SU-DHL-6 (cell line): ENCODE results near the gene ZXDA.
"Not testable (repeated sequence)": the region's sequence is repeated elsewhere in the genome, so short reads cannot be mapped to it uniquely, and the experiment has no call there.

Experiments used
- H2AFZ ChIP-seq: fragments of 200-600 bp; sonication (generic); 2 replicates; pipeline ENCODE4 v1.6.1; 2014; ENCODE audit warnings: low read depth, mild to moderate bottlenecking, moderate library complexity, mixed read lengths, antibody characterized with exemption, low read length; ENCODE audit not compliant: severe bottlenecking
- H3F3A ChIP-seq: fragments of 200-600 bp; shearing (Covaris generic); 2 replicates; pipeline ENCODE4 v1.6.0; 2016; ENCODE audit warnings: antibody characterized with exemption, mild to moderate bottlenecking; ENCODE audit not compliant: insufficient read depth
- H3K27ac ChIP-seq: fragments of 200-600 bp; sonication (generic); 2 replicates; pipeline ENCODE4 v1.5.1; 2016; ENCODE audit warnings: low read depth, mild to moderate bottlenecking, low read length, moderate library complexity, mixed read lengths
- H3K27me3 ChIP-seq: fragments of 200-600 bp; sonication (generic), shearing (Covaris generic); 2 replicates; pipeline ENCODE4 v1.6.0; 2014; ENCODE audit warnings: mild to moderate bottlenecking, low read length
- H3K36me3 ChIP-seq: fragments of 200-600 bp; sonication (generic); 2 replicates; pipeline ENCODE4 v1.6.1; 2014; ENCODE audit warnings: mild to moderate bottlenecking, low read length, mixed read lengths
- H3K4me2 ChIP-seq: fragments of 300-600, 200-600 bp; shearing (Covaris generic), sonication (generic); 2 replicates; pipeline ENCODE4 v1.6.0; 2014; ENCODE audit warnings: low read length, low read depth, mild to moderate bottlenecking; ENCODE audit not compliant: poor library complexity, severe bottlenecking
- H3K4me3 ChIP-seq: fragments of 200-600 bp; sonication (generic); 2 replicates; pipeline ENCODE4 v1.5.1; 2014; ENCODE audit warnings: antibody characterized with exemption, low read length, mild to moderate bottlenecking, mixed read lengths; ENCODE audit not compliant: insufficient read depth, poor library complexity, severe bottlenecking
- H3K79me2 ChIP-seq: fragments of 200-600 bp; sonication (generic); 2 replicates; pipeline ENCODE4 v1.6.1; 2014; ENCODE audit warnings: mild to moderate bottlenecking, low read length, moderate library complexity; ENCODE audit not compliant: insufficient read depth
- H3K9ac ChIP-seq: fragments of 200-600 bp; sonication (generic); 2 replicates; pipeline ENCODE4 v1.7.0; 2014; ENCODE audit warnings: mild to moderate bottlenecking, low read length
- H3K9me2 ChIP-seq: fragments of 200-600 bp; sonication (generic); replicated peaks from 2 replicates; pipeline ENCODE4 v1.6.1; 2014; ENCODE audit warnings: low read length; ENCODE audit not compliant: insufficient read depth
- H3K9me3 ChIP-seq: fragments of 200-600 bp; sonication (generic); 2 replicates; pipeline ENCODE4 v1.6.1; 2014; ENCODE audit warnings: low read length, mixed read lengths; ENCODE audit not compliant: insufficient read depth
- H4K20me1 ChIP-seq: fragments of 200-600 bp; sonication (generic); 2 replicates; pipeline ENCODE4 v1.6.1; 2014; ENCODE audit warnings: low read depth, mild to moderate bottlenecking, antibody characterized with exemption, low read length, moderate library complexity, mixed read lengths
- EZH2phosphoT487 ChIP-seq: fragments of 200-600 bp; sonication (generic), shearing (Covaris generic); conservative IDR thresholded peaks from 2 replicates; pipeline ENCODE4 v1.6.1; 2018; ENCODE audit warnings: mild to moderate bottlenecking, antibody characterized with exemption, low read length, moderate library complexity, mixed read lengths
- TF ChIP-seq, protein P1 (sequence below): fragments of 200-600 bp; sonication (generic); IDR thresholded peaks from one replicate; pipeline ENCODE4 v1.5.1; 2017; ENCODE audit warnings: antibody characterized with exemption, mild to moderate bottlenecking, low read length, moderate library complexity; ENCODE audit not compliant: insufficient read depth, poor library complexity, severe bottlenecking

ZXDA gene, protein sequence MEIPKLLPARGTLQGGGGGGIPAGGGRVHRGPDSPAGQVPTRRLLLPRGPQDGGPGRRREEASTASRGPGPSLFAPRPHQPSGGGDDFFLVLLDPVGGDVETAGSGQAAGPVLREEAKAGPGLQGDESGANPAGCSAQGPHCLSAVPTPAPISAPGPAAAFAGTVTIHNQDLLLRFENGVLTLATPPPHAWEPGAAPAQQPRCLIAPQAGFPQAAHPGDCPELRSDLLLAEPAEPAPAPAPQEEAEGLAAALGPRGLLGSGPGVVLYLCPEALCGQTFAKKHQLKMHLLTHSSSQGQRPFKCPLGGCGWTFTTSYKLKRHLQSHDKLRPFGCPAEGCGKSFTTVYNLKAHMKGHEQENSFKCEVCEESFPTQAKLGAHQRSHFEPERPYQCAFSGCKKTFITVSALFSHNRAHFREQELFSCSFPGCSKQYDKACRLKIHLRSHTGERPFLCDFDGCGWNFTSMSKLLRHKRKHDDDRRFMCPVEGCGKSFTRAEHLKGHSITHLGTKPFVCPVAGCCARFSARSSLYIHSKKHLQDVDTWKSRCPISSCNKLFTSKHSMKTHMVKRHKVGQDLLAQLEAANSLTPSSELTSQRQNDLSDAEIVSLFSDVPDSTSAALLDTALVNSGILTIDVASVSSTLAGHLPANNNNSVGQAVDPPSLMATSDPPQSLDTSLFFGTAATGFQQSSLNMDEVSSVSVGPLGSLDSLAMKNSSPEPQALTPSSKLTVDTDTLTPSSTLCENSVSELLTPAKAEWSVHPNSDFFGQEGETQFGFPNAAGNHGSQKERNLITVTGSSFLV

DNA sequence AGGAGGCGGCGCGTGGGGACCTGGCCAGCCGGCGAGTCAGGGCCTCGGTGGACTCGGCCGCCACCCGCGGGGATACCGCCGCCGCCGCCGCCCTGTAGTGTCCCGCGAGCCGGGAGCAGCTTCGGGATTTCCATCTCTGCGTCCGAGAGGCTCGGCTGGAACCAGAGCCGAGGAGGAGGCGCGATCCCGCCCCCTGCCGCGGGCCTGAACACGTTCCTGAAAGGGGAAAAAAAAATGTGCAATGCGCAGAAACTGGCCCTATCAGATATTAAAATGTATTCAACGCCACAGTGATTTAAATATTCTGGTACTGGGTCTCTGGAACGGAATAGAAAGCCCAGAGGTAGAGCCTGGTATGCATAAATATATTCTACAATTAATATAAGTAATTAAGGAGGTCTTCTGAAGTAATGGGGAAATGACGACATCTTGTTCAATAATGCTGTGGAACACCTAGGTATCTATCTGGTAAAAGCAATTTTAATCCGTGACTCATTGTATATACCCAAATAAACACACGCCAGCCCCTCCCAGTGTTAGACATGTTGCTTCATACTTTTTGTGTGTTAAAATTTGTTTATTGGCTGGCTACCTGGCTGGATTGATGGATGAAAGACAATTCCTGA is at the start of gene ZXDA:
TSS of gene ZXDA (minus strand) at position 172 of the 626 bp plus-strand sequence. CDS start at position 134, 38 bp downstream.
- not testable (repeated sequence) for H3K27me3 ChIP-seq, H3K9me2 ChIP-seq, H4K20me1 ChIP-seq, H3F3A ChIP-seq, H3K9me3 ChIP-seq, H3K27ac ChIP-seq, H3K36me3 ChIP-seq
- Histone ChIP-seq H2AFZ (peak within 1 kb of the TSS; percentile 26), H3K9ac (peak within 1 kb of the TSS; percentile 33; the same call in 1 of the 2 replicates), H3K79me2 (peaks cover 12% of the 10 kb centered on the region; the same call in 1 of the 2 replicates), H3K4me2 (peak within 1 kb of the TSS; percentile 54), H3K4me3 (peak within 1 kb of the TSS; percentile 18)

DNA sequence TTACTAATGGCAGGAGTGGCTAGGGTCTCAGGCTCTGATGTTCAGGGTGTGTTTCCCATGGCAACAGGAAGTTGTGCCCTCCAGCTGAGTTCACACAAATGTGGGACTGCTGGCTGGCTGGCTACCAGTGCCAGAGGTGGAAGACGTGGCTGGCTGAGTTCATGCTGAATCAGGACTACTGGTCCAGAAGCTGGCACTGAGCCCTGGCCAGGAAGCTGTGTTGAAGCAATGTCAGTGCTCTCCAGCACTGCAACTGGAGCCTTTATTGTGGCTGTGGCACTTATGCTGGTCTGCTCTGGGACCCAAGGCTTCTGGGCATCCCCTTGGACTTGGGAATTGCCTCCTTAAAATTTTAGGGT is 42.0 kb upstream of the ZXDA start:
- Histone ChIP-seq H3K4me3 (no peak overlapping the region), H3K9ac (no peak overlapping the region), H3K9me3 (no peaks in the 10 kb centered on the region), H3K36me3 (no peaks in the 10 kb centered on the region), H3K79me2 (no peaks in the 10 kb centered on the region), H3K27me3 (no peaks in the 10 kb centered on the region), H3K4me2 (no peak overlapping the region), H4K20me1 (no peaks in the 10 kb centered on the region), H3K27ac (no peak overlapping the region), H3F3A (no peaks in the 10 kb centered on the region), H2AFZ (no peak overlapping the region), H3K9me2 (no peaks in the 10 kb centered on the region)
- TF ChIP-seq EZH2phosphoT487: no peak
- TF ChIP-seq, protein P1, sequence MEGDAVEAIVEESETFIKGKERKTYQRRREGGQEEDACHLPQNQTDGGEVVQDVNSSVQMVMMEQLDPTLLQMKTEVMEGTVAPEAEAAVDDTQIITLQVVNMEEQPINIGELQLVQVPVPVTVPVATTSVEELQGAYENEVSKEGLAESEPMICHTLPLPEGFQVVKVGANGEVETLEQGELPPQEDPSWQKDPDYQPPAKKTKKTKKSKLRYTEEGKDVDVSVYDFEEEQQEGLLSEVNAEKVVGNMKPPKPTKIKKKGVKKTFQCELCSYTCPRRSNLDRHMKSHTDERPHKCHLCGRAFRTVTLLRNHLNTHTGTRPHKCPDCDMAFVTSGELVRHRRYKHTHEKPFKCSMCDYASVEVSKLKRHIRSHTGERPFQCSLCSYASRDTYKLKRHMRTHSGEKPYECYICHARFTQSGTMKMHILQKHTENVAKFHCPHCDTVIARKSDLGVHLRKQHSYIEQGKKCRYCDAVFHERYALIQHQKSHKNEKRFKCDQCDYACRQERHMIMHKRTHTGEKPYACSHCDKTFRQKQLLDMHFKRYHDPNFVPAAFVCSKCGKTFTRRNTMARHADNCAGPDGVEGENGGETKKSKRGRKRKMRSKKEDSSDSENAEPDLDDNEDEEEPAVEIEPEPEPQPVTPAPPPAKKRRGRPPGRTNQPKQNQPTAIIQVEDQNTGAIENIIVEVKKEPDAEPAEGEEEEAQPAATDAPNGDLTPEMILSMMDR: no peak

DNA sequence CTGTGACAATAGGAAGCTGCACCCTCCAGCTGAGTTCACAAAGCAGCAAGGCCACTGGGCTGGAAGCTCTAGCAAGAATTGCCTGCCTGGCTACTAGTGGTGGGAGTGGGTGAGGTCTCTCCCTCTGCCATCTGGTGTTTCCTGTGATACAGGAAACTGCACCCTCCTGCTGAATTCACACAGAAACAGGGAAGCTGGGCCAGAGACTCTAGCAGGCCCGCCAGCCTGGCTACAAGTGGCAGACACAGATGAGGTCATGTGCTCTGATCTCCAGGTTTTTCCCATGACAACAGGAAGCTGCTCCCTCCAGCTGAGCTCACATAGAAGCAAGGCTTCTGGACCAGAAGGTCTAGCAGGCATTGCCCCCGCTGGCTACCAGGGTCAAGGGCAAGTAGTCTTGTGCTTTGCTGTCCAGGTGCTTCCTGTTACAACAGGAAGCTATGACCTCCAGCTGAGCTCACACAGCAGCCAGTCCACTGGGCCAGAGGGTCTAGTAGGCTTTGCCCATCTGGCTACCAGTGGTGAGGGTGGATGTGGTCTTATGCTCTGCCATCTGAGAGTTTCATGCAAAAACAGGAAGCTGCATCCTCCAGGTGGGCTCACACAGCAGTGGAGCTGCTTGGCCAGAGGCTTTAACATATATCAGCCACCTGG is 41.5 kb upstream of the ZXDA start:
- no peak overlapping the region for H2AFZ ChIP-seq
- no peaks in the 10 kb centered on the region for H3K9me2 ChIP-seq
- peak overlapping the region; percentile 37 for H3K27ac ChIP-seq
- no peaks in the 10 kb centered on the region for H3K9me3 ChIP-seq
- no peaks in the 10 kb centered on the region for H3K27me3 ChIP-seq
- no peaks in the 10 kb centered on the region for H4K20me1 ChIP-seq
- no peaks in the 10 kb centered on the region for H3K36me3 ChIP-seq
- H3K79me2 ChIP-seq: no peaks in the 10 kb centered on the region
- no peaks in the 10 kb centered on the region for H3F3A ChIP-seq
- H3K4me3 ChIP-seq: no peak overlapping the region
- no peak overlapping the region for H3K9ac ChIP-seq
- TF ChIP-seq, protein P1: no peak
- no peak for TF ChIP-seq EZH2phosphoT487
- H3K4me2 ChIP-seq: no peak overlapping the region
